Vagina (tissue), 2 donors: ENCODE measurements around the gene OR10V1. TPM values are rescaled to one million over a fixed set of nuclear protein-coding genes. Genes with fewer than 3 reads are reported as not detected.
"Not testable (repeated sequence)": the region's sequence is repeated elsewhere in the genome, so short reads cannot be mapped to it uniquely, and the experiment has no call there.

ENCODE experiments used
- DNase-seq, 2 donors: peaks; one replicate each; pipeline ENCODE4 v3.0.0-alpha.2; 2017; ENCODE audit errors: extremely low spot score in 2 of 2
- H3K27ac ChIP-seq: fragments of 200-600 bp; sonication (generic); one replicate; pipeline ENCODE4 v1.5.1; 2019
- H3K27me3 ChIP-seq: fragments of 200-600 bp; sonication (generic); one replicate; pipeline ENCODE4 v1.5.1; 2019
- H3K36me3 ChIP-seq, 2 donors: fragments of 200-600 bp; sonication (generic); one replicate each; pipeline ENCODE4 v1.5.1; 2017 to 2019
- H3K4me1 ChIP-seq: fragments of 200-600 bp; sonication (generic); one replicate; pipeline ENCODE4 v1.5.1; 2019
- H3K4me3 ChIP-seq, 2 donors: fragments of 200-600 bp; sonication (generic); 1 replicate in 1 of 2; 2 replicates in 1 of 2; pipeline ENCODE4 v1.5.1; 2016 to 2019
- H3K9me3 ChIP-seq: fragments of 200-600 bp; sonication (generic); one replicate; pipeline ENCODE4 v1.5.1; 2019
- POLR2A ChIP-seq, 2 donors: fragments of 450-650 bp; IDR thresholded peaks; one replicate each; pipeline ENCODE4 v1.6.1; 2017; ENCODE audit warnings: antibody characterized with exemption in 2 of 2, mild to moderate bottlenecking in 2 of 2, moderate library complexity in 2 of 2
- POLR2AphosphoS5 ChIP-seq, 2 donors: sonication (generic); formaldehyde crosslinking; IDR thresholded peaks; one replicate each; pipeline ENCODE4 v1.9.0; 2017; ENCODE audit warnings: antibody characterized with exemption in 2 of 2, mild to moderate bottlenecking in 2 of 2, low read depth in 1 of 2; ENCODE audit not compliant: insufficient read depth in 1 of 2
- intact Hi-C: fragments of 100-400 bp; cut with DNase I; formaldehyde crosslinking; loops from one replicate; pipeline ENCODE4 v1.15.1; 2023
- total RNA-seq: library from RNA; depleted of rRNA; stranded (reverse); fragments of >200 nt; gene quantifications from one replicate; pipeline ENCODE4 v1.2.3, GENCODE V29; 2016
- TF ChIP-seq, protein P1 (sequence below), 3 experiments: fragments of 450-650 bp in 2 of 3; fragments of 200-600 bp in 1 of 3; sonication (generic) in 1 of 3; IDR thresholded peaks; one replicate each; pipeline ENCODE4 v1.5.1; 2017 to 2019; ENCODE audit warnings: antibody characterized with exemption in 3 of 3, mild to moderate bottlenecking in 2 of 3, moderate library complexity in 2 of 3

Gene OR10V1
- total RNA-seq, 1 donor from 2014 or later = not detected

- H3K27me3 ChIP-seq = no peaks in the 10 kb centered on the region
- DNase-seq = no peak
- no peak for TF ChIP-seq POLR2AphosphoS5 (IDR thresholded peaks at IDR 0.05; ENCODE audit: insufficient read depth in 1 of 2, low read depth in 1 of 2)
- TF ChIP-seq POLR2A (IDR thresholded peaks at IDR 0.05) = no peak
- TF ChIP-seq, protein P1, sequence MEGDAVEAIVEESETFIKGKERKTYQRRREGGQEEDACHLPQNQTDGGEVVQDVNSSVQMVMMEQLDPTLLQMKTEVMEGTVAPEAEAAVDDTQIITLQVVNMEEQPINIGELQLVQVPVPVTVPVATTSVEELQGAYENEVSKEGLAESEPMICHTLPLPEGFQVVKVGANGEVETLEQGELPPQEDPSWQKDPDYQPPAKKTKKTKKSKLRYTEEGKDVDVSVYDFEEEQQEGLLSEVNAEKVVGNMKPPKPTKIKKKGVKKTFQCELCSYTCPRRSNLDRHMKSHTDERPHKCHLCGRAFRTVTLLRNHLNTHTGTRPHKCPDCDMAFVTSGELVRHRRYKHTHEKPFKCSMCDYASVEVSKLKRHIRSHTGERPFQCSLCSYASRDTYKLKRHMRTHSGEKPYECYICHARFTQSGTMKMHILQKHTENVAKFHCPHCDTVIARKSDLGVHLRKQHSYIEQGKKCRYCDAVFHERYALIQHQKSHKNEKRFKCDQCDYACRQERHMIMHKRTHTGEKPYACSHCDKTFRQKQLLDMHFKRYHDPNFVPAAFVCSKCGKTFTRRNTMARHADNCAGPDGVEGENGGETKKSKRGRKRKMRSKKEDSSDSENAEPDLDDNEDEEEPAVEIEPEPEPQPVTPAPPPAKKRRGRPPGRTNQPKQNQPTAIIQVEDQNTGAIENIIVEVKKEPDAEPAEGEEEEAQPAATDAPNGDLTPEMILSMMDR (IDR thresholded peaks at IDR 0.05) = no peak
Measured at GRCh38 chr11:59698506-59698905, 15.1 kb downstream of the OR10V1 start.

DNA sequence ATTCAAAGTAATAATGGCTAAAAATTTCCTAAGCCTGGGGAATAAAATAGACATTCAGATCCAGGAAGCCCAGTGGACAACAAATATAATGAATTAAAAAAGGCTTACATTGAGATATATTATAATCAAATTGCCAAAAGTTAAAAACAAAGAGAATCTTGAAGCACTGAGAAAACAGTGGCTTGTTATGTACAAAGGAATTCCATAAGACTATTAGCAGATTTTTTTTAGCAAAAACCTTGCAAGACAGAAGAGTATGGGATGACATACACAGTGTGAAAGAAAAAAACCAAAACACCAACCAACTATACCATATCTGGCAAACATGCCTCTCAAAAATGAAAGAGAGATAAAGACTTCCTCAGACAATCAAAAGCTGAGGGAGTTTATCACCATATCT, 20.7 kb downstream of the OR10V1 start:
- H3K4me1 ChIP-seq = no peaks in the 10 kb centered on the region

More at GRCh38 chr11:59698506-59698905, 15.1 kb downstream of the OR10V1 start:
- Histone ChIP-seq H3K4me1 (no peaks in the 10 kb centered on the region), H3K36me3 (no peaks in the 10 kb centered on the region), H3K4me3 (no peak overlapping the region), H3K9me3 (no peaks in the 10 kb centered on the region), H3K27ac (no peak overlapping the region)
- intact Hi-C loops = no loop called here

GRCh38 chr11:59691156-59691555, 22.5 kb downstream of the OR10V1 start:
- intact Hi-C loops = no loop called here
- TF ChIP-seq, protein P1 (IDR thresholded peaks at IDR 0.05) = no peak
- no peak for TF ChIP-seq POLR2A (IDR thresholded peaks at IDR 0.05)
- TF ChIP-seq POLR2AphosphoS5 (IDR thresholded peaks at IDR 0.05; ENCODE audit: insufficient read depth in 1 of 2, low read depth in 1 of 2) = no peak
- H3K4me1 ChIP-seq = no peaks in the 10 kb centered on the region
- H3K36me3 ChIP-seq = no peaks in the 10 kb centered on the region
- no peaks in the 10 kb centered on the region for H3K9me3 ChIP-seq
- no peak overlapping the region for H3K27ac ChIP-seq
- H3K4me3 ChIP-seq = no peak overlapping the region
- DNase-seq = no peak
- no peaks in the 10 kb centered on the region for H3K27me3 ChIP-seq

More for the DNA sequence above, 20.7 kb downstream of the OR10V1 start:
- H3K27me3 ChIP-seq = no peaks in the 10 kb centered on the region
- TF ChIP-seq POLR2AphosphoS5 (IDR thresholded peaks at IDR 0.05; ENCODE audit: insufficient read depth in 1 of 2, low read depth in 1 of 2) = no peak
- no peak for TF ChIP-seq POLR2A (IDR thresholded peaks at IDR 0.05)
- DNase-seq = no peak
- H3K27ac ChIP-seq = no peak overlapping the region
- no peaks in the 10 kb centered on the region for H3K36me3 ChIP-seq
- intact Hi-C loops = no loop called here
- H3K9me3 ChIP-seq = no peaks in the 10 kb centered on the region
- H3K4me3 ChIP-seq = no peak overlapping the region

DNA sequence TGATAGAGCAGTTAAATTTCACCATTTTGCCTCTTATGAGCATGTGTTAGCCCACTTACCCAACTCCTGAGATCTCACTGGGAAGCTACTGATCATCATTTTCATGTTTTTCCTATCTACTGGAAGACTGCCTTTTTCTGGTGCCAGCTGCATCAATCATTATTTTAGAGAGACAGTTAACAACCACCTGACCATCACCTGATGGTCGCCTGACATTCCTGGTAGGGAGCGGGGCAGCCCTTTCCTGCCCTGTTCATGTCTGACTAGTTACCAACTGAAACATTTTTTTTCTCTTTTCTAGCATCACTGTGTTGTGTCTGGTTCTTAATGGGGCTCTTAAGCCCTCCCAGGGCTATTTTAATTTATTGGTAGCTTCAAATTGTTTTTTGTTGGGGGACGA, 24.6 kb downstream of the OR10V1 start:
- no peak overlapping the region for H3K4me3 ChIP-seq
- no peaks in the 10 kb centered on the region for H3K9me3 ChIP-seq
- intact Hi-C loops = loop anchor here (10.0 kb wide), 1 partner anchor 154 kb away; no protein-coding TSS in a partner anchor
- no peak overlapping the region for H3K27ac ChIP-seq
- no peaks in the 10 kb centered on the region for H3K27me3 ChIP-seq
- TF ChIP-seq POLR2AphosphoS5 (IDR thresholded peaks at IDR 0.05; ENCODE audit: insufficient read depth in 1 of 2, low read depth in 1 of 2) = no peak
- TF ChIP-seq, protein P1 (IDR thresholded peaks at IDR 0.05) = no peak
- no peak for TF ChIP-seq POLR2A (IDR thresholded peaks at IDR 0.05)
- no peak for DNase-seq
- no peaks in the 10 kb centered on the region for H3K36me3 ChIP-seq
- H3K4me1 ChIP-seq = no peaks in the 10 kb centered on the region

- H3K4me1 ChIP-seq, H3K27me3 ChIP-seq, H3K27ac ChIP-seq, H3K4me3 ChIP-seq, H3K36me3 ChIP-seq, H3K9me3 ChIP-seq, DNase-seq: not testable (repeated sequence)
- intact Hi-C loops = loop anchor here (10.0 kb wide), 1 partner anchor 146 kb away; no protein-coding TSS in a partner anchor
Measured at GRCh38 chr11:59681260-59681725, 32.4 kb downstream of the OR10V1 start.

DNA sequence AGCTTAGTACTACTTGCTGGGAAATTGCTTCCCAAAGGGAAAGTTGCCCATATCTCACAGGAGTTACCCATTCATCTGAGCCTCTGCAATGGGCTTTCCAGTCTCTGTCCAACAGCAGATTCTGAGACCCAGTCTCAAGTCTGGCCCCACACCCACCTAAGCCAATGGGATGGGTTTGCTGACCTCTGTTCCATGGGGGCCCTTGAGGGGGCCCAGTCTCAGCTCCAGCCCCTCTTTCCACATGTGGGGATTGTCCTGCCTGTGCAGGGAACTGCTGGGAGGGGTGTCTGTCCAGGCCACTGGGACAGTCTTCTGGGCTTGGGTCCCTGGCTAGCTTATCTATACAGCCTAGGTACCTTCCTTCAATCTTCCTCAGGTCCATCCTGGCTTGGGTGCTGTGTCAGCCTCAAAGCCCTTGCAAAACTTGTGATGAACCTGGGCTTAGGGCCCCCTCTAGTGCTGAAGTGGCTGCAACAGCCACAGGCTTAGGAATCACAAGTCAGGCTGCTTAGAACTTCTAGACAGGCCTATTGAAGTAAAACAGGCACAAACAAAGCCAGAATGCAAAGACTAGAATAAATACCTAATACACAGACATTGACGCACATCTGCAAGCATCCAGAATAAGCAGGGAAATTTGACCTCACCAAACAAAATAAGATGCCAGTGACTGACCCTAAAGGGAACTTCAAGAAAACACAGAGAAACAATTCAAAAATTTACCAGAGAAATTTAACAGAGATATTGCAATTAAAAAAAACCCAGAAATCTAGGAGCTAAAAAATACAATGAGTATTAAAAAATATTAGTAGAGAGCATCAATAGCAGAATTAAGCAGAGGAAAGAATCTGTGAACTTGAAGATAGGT, 33.1 kb downstream of the OR10V1 start:
- no peaks in the 10 kb centered on the region for H3K4me1 ChIP-seq
- intact Hi-C loops = loop anchor here (10.0 kb wide), 1 partner anchor 146 kb away; no protein-coding TSS in a partner anchor
- peak in 1 of 2 donors; percentile 10 for TF ChIP-seq POLR2AphosphoS5 (IDR thresholded peaks at IDR 0.05; ENCODE audit: insufficient read depth in 1 of 2, low read depth in 1 of 2)
- TF ChIP-seq POLR2A (IDR thresholded peaks at IDR 0.05) = no peak
- TF ChIP-seq, protein P1 (IDR thresholded peaks at IDR 0.05) = peak; percentile 20 to 35 (median 33)
- H3K4me3 ChIP-seq = no peak overlapping the region
- no peaks in the 10 kb centered on the region for H3K36me3 ChIP-seq
- H3K27me3 ChIP-seq = no peaks in the 10 kb centered on the region
- no peak overlapping the region for H3K27ac ChIP-seq
- no peak for DNase-seq
- no peaks in the 10 kb centered on the region for H3K9me3 ChIP-seq
